WTC11 (cell line): Measurements from ENCODE around the gene CUL2. TPM values are rescaled to one million over a fixed set of nuclear protein-coding genes. Genes with fewer than 3 reads are reported as not detected.
A peak's percentile ranks its signal among the peaks of the same experiment; 100 is the strongest.

Source experiments
- ATAC-seq: fragments of 200-7000 bp; cut with Tn5 transposase; 2 replicates; pipeline ENCODE4 v1.10.0; 2021; ENCODE audit warnings: mild to moderate bottlenecking, moderate library complexity
- CTCF ChIA-PET: fragments of 300-600 bp; sonication (Branson Sonifier 250); formaldehyde crosslinking; loops from one replicate; lab custom pipeline; 2021; ENCODE audit warnings: antibody characterized with exemption; lab: Charles Lee
- POLR2A ChIA-PET: fragments of 350-600 bp; sonication (Branson Sonifier 250); formaldehyde crosslinking; loops from one replicate; lab custom pipeline; 2021; ENCODE audit warnings: antibody characterized with exemption; lab: Charles Lee
- DNase-seq: peaks from one replicate; pipeline ENCODE4 v3.0.0; 2021; ENCODE audit warnings: low spot score
- H3K27ac Mint-ChIP-seq: 2 replicates; pipeline ENCODE4 v1.8.0; 2021; ENCODE audit warnings: mixed read lengths
- H3K27me3 Mint-ChIP-seq: 2 replicates; pipeline ENCODE4 v1.8.0; 2021; ENCODE audit warnings: low read depth, mild to moderate bottlenecking, moderate library complexity, mixed read lengths
- H3K36me3 Mint-ChIP-seq: 2 replicates; pipeline ENCODE4 v1.8.0; 2021; ENCODE audit warnings: mixed read lengths
- H3K4me1 Mint-ChIP-seq: 2 replicates; pipeline ENCODE4 v1.8.0; 2022; ENCODE audit warnings: mixed read lengths
- H3K4me3 Mint-ChIP-seq: 2 replicates; pipeline ENCODE4 v1.8.0; 2021; ENCODE audit warnings: mild to moderate bottlenecking, moderate library complexity, mixed read lengths
- H3K9me3 Mint-ChIP-seq: 2 replicates; pipeline ENCODE4 v1.8.0; 2021; ENCODE audit warnings: mixed read lengths
- CBFB ChIP-seq: sonication (generic); formaldehyde crosslinking; IDR thresholded peaks from 2 replicates; pipeline ENCODE4 v1.8.1; 2022; ENCODE audit warnings: mild to moderate bottlenecking, low read depth, missing genetic modification reagents
- CREB1 ChIP-seq: sonication (generic); formaldehyde crosslinking; IDR thresholded peaks from 2 replicates; pipeline ENCODE4 v1.8.0; 2023; ENCODE audit warnings: mild to moderate bottlenecking, missing genetic modification reagents
- ETV6 ChIP-seq: sonication (generic); formaldehyde crosslinking; IDR thresholded peaks from 2 replicates; pipeline ENCODE4 v1.8.1; 2022; ENCODE audit warnings: mild to moderate bottlenecking, missing genetic modification reagents
- FOXK1 ChIP-seq: sonication (generic); formaldehyde crosslinking; IDR thresholded peaks from 2 replicates; pipeline ENCODE4 v1.8.0; 2022; ENCODE audit warnings: mild to moderate bottlenecking, moderate library complexity, missing genetic modification reagents
- FOXP1 ChIP-seq: sonication (generic); formaldehyde crosslinking; IDR thresholded peaks from 2 replicates; pipeline ENCODE4 v1.8.0; 2022; ENCODE audit warnings: missing genetic modification reagents, mild to moderate bottlenecking, moderate library complexity, borderline replicate concordance
- JAZF1 ChIP-seq: fragments of 250-450 bp; sonication (Bioruptor Pico); IDR thresholded peaks from 2 replicates; pipeline ENCODE4 v1.9.0; 2021; ENCODE audit warnings: moderate library complexity, mild to moderate bottlenecking, inconsistent platforms
- MYBL2 ChIP-seq: sonication (generic); formaldehyde crosslinking; IDR thresholded peaks from 2 replicates; pipeline ENCODE4 v1.8.1; 2023; ENCODE audit warnings: mild to moderate bottlenecking, moderate library complexity, missing genetic modification reagents
- NR2C2 ChIP-seq: sonication (generic); formaldehyde crosslinking; IDR thresholded peaks from 2 replicates; pipeline ENCODE4 v1.8.0; 2022; ENCODE audit warnings: mild to moderate bottlenecking, missing genetic modification reagents
- NR3C1 ChIP-seq: sonication (generic); formaldehyde crosslinking; conservative IDR thresholded peaks from 2 replicates; pipeline ENCODE4 v1.8.1; 2023; ENCODE audit warnings: low read depth, mild to moderate bottlenecking, missing genetic modification reagents
- TEAD4 ChIP-seq: sonication (generic); formaldehyde crosslinking; IDR thresholded peaks from 2 replicates; pipeline ENCODE4 v1.8.0; 2022; ENCODE audit warnings: mild to moderate bottlenecking, missing genetic modification reagents
- ZNF121 ChIP-seq: sonication (generic); formaldehyde crosslinking; IDR thresholded peaks from 2 replicates; pipeline ENCODE4 v1.8.0; 2023; ENCODE audit warnings: missing genetic modification reagents
- ZNF219 ChIP-seq: sonication (generic); formaldehyde crosslinking; IDR thresholded peaks from 2 replicates; pipeline ENCODE4 v1.8.0; 2023; ENCODE audit warnings: missing genetic modification reagents, mild to moderate bottlenecking, borderline replicate concordance
- total RNA-seq: library from RNA; stranded (reverse); gene quantifications from 3 replicates; pipeline ENCODE4 v1.2.3, GENCODE V29; 2021
- TF ChIP-seq, protein P1 (sequence below): sonication (generic); formaldehyde crosslinking; IDR thresholded peaks from 2 replicates; pipeline ENCODE4 v1.8.1; 2022; ENCODE audit warnings: low read depth, missing genetic modification reagents, borderline replicate concordance
- TF ChIP-seq, protein P2 (sequence below): sonication (generic); formaldehyde crosslinking; IDR thresholded peaks from 2 replicates; pipeline ENCODE4 v1.8.1; 2023; ENCODE audit warnings: mild to moderate bottlenecking, moderate library complexity, missing genetic modification reagents
- TF ChIP-seq, protein P3 (sequence below): sonication (generic); formaldehyde crosslinking; IDR thresholded peaks from 2 replicates; pipeline ENCODE4 v1.8.0; 2022; ENCODE audit warnings: mild to moderate bottlenecking, missing genetic modification reagents
- TF ChIP-seq, protein P4 (sequence below): fragments of 250-450 bp; sonication (Bioruptor Pico); IDR thresholded peaks from 2 replicates; pipeline ENCODE4 v2.1.2; 2022; ENCODE audit warnings: mild to moderate bottlenecking, moderate library complexity
- TF ChIP-seq, protein P5 (sequence below): fragments of 250-450 bp; sonication (Bioruptor Pico); IDR thresholded peaks from 2 replicates; pipeline ENCODE4 v1.9.0; 2021; ENCODE audit warnings: mild to moderate bottlenecking, borderline replicate concordance

The CUL2 gene
- total RNA-seq, 1 experiment from 2014 or later = 38.3 TPM

DNA sequence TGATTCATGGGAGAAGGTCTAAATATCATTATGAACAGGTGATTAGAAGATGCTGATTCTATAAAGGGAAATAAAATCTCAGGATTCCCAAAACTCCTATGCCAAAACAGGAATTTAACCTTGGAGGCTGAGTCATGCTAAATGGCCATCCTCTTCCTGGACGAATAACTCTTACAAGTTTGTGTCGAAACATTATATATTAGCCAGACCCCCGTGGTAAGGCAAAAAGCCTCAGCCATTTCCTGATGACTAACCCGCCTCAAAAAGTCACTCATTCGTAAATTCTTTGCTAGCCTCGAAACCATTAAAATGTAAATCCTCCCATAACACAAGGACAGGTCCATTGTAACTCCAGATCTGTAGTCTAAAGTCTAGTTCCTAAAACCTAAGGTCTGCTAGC is 32.0 kb downstream of the CUL2 start (continued):
- TF ChIP-seq CREB1 (CRISPR knock-in tag) = no peak

DNA sequence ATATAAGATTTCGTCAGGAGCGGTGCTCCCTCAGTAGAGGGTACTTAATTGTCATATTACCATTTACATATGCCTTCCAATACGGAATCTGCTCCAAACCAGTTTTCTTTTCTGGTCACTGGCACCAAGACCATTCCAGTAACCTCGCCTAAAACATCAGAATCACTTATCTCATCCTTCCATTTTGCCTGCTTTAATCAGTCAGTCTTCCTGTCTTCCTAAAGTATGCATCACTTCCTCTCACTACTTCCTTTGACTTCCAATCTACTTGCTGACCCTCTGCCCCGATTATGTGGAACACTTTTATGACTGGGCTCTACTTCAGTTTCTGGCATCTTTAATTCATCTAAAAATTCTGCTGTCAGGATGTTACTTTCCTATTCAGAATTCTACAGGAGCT is 33.5 kb downstream of the CUL2 start:
- ChIA-PET CTCF (no interaction called here), POLR2A (interaction anchor here (0.6 kb wide), 1 partner anchor 254 kb away, joined by 3 read pairs; no protein-coding TSS in a partner anchor)
- no peak for ATAC-seq
- Mint-ChIP-seq H3K4me1 (peaks cover 23% of the 10 kb centered on the region), H3K36me3 (peaks cover 29% of the 10 kb centered on the region), H3K27me3 (no peaks in the 10 kb centered on the region), H3K9me3 (no peaks in the 10 kb centered on the region), H3K4me3 (no peak overlapping the region), H3K27ac (peak overlapping the region; percentile 38)
- no peak for DNase-seq
- TF ChIP-seq FOXK1 (CRISPR knock-in tag) = no peak
- TF ChIP-seq, protein P1, sequence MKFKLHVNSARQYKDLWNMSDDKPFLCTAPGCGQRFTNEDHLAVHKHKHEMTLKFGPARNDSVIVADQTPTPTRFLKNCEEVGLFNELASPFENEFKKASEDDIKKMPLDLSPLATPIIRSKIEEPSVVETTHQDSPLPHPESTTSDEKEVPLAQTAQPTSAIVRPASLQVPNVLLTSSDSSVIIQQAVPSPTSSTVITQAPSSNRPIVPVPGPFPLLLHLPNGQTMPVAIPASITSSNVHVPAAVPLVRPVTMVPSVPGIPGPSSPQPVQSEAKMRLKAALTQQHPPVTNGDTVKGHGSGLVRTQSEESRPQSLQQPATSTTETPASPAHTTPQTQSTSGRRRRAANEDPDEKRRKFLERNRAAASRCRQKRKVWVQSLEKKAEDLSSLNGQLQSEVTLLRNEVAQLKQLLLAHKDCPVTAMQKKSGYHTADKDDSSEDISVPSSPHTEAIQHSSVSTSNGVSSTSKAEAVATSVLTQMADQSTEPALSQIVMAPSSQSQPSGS (CRISPR knock-in tag) = no peak
- TF ChIP-seq MYBL2 = no peak
- TF ChIP-seq, protein P2, sequence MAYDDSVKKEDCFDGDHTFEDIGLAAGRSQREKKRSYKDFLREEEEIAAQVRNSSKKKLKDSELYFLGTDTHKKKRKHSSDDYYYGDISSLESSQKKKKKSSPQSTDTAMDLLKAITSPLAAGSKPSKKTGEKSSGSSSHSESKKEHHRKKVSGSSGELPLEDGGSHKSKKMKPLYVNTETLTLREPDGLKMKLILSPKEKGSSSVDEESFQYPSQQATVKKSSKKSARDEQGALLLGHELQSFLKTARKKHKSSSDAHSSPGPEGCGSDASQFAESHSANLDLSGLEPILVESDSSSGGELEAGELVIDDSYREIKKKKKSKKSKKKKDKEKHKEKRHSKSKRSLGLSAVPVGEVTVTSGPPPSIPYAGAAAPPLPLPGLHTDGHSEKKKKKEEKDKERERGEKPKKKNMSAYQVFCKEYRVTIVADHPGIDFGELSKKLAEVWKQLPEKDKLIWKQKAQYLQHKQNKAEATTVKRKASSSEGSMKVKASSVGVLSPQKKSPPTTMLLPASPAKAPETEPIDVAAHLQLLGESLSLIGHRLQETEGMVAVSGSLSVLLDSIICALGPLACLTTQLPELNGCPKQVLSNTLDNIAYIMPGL = no peak
- TF ChIP-seq TEAD4 (CRISPR knock-in tag) = no peak
- TF ChIP-seq FOXP1 (CRISPR knock-in tag) = no peak
- no peak for TF ChIP-seq JAZF1 (CRISPR knock-in tag)
- no peak for TF ChIP-seq ETV6 (CRISPR knock-in tag)
- no peak for TF ChIP-seq ZNF219 (CRISPR knock-in tag)
- TF ChIP-seq, protein P3, sequence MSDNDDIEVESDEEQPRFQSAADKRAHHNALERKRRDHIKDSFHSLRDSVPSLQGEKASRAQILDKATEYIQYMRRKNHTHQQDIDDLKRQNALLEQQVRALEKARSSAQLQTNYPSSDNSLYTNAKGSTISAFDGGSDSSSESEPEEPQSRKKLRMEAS (CRISPR knock-in tag) = no peak
- TF ChIP-seq ZNF121 (CRISPR knock-in tag) = no peak
- TF ChIP-seq, protein P4, sequence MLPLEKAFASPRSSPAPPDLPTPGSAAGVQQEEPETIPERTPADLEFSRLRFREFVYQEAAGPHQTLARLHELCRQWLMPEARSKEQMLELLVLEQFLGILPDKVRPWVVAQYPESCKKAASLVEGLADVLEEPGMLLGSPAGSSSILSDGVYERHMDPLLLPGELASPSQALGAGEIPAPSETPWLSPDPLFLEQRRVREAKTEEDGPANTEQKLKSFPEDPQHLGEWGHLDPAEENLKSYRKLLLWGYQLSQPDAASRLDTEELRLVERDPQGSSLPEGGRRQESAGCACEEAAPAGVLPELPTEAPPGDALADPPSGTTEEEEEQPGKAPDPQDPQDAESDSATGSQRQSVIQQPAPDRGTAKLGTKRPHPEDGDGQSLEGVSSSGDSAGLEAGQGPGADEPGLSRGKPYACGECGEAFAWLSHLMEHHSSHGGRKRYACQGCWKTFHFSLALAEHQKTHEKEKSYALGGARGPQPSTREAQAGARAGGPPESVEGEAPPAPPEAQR (CRISPR knock-in tag) = no peak
- TF ChIP-seq NR3C1 (CRISPR knock-in tag) = no peak
- TF ChIP-seq, protein P5, sequence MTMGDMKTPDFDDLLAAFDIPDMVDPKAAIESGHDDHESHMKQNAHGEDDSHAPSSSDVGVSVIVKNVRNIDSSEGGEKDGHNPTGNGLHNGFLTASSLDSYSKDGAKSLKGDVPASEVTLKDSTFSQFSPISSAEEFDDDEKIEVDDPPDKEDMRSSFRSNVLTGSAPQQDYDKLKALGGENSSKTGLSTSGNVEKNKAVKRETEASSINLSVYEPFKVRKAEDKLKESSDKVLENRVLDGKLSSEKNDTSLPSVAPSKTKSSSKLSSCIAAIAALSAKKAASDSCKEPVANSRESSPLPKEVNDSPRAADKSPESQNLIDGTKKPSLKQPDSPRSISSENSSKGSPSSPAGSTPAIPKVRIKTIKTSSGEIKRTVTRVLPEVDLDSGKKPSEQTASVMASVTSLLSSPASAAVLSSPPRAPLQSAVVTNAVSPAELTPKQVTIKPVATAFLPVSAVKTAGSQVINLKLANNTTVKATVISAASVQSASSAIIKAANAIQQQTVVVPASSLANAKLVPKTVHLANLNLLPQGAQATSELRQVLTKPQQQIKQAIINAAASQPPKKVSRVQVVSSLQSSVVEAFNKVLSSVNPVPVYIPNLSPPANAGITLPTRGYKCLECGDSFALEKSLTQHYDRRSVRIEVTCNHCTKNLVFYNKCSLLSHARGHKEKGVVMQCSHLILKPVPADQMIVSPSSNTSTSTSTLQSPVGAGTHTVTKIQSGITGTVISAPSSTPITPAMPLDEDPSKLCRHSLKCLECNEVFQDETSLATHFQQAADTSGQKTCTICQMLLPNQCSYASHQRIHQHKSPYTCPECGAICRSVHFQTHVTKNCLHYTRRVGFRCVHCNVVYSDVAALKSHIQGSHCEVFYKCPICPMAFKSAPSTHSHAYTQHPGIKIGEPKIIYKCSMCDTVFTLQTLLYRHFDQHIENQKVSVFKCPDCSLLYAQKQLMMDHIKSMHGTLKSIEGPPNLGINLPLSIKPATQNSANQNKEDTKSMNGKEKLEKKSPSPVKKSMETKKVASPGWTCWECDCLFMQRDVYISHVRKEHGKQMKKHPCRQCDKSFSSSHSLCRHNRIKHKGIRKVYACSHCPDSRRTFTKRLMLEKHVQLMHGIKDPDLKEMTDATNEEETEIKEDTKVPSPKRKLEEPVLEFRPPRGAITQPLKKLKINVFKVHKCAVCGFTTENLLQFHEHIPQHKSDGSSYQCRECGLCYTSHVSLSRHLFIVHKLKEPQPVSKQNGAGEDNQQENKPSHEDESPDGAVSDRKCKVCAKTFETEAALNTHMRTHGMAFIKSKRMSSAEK (CRISPR knock-in tag) = no peak
- no peak for TF ChIP-seq CBFB (CRISPR knock-in tag)
- no peak for TF ChIP-seq NR2C2
- TF ChIP-seq, all 79 proteins: peak for 0
